Osteoblast (primary cell): ENCODE data around the gene CHURC1. TPM values are rescaled to one million over a fixed set of nuclear protein-coding genes. Genes with fewer than 3 reads are reported as not detected.

Experiments used
- DNase-seq: peaks from one replicate; pipeline ENCODE4 v3.0.0; 2011; ENCODE audit warnings: low spot score, mixed read lengths; ENCODE audit not compliant: insufficient read length; ENCODE audit errors: missing footprints
- H2AFZ ChIP-seq: 2 replicates; pipeline ENCODE4 v1.6.0; 2011; ENCODE audit warnings: mild to moderate bottlenecking, low read length
- H3K27ac ChIP-seq: 2 replicates; pipeline ENCODE4 v1.5.1; 2011; ENCODE audit warnings: mild to moderate bottlenecking, low read depth, low read length, moderate library complexity
- H3K27me3 ChIP-seq: 2 replicates; pipeline ENCODE4 v1.6.0; 2012; ENCODE audit warnings: mild to moderate bottlenecking, control low read depth, inconsistent platforms, low read length, moderate library complexity; ENCODE audit not compliant: insufficient read depth
- H3K36me3 ChIP-seq: 2 replicates; pipeline ENCODE4 v1.5.1; 2011; ENCODE audit warnings: mild to moderate bottlenecking, low read length, control low read depth, moderate library complexity; ENCODE audit not compliant: insufficient read depth
- H3K4me1 ChIP-seq: 2 replicates; pipeline ENCODE4 v1.5.1; 2011; ENCODE audit warnings: mild to moderate bottlenecking, low read length, control low read depth, moderate library complexity; ENCODE audit not compliant: insufficient read depth
- H3K4me2 ChIP-seq: 2 replicates; pipeline ENCODE4 v1.6.0; 2011; ENCODE audit warnings: mild to moderate bottlenecking, low read length; ENCODE audit not compliant: insufficient read depth
- H3K4me3 ChIP-seq: fragments of 200-600 bp; sonication (generic); 3 replicates; pipeline ENCODE4 v1.5.1; 2012; ENCODE audit warnings: mild to moderate bottlenecking, low read length, inconsistent platforms; ENCODE audit not compliant: insufficient read depth
- H3K79me2 ChIP-seq: 2 replicates; pipeline ENCODE4 v1.6.0; 2012; ENCODE audit warnings: mild to moderate bottlenecking, low read length, control low read depth, inconsistent platforms; ENCODE audit not compliant: insufficient read depth
- H3K9me3 ChIP-seq: 2 replicates; pipeline ENCODE4 v1.5.1; 2011; ENCODE audit warnings: low read depth, low read length, control low read depth
- H4K20me1 ChIP-seq: 2 replicates; pipeline ENCODE4 v1.6.0; 2012; ENCODE audit warnings: mild to moderate bottlenecking, low read length, control low read depth; ENCODE audit not compliant: insufficient read depth
- CTCF ChIP-seq: IDR thresholded peaks from 2 replicates; pipeline ENCODE4 v1.5.1; 2011; ENCODE audit warnings: mild to moderate bottlenecking, low read depth, low read length, moderate library complexity; ENCODE audit errors: extremely low read depth
- small RNA-seq: library from RNA; depleted of rRNA; stranded (forward); fragments of <200 nt; gene quantifications from one replicate; pipeline ENCODE3, GENCODE V24; 2012
- total RNA-seq: library from RNA; depleted of rRNA; stranded (reverse); fragments of >200 nt; gene quantifications from 2 replicates; pipeline ENCODE4 v1.2.3, GENCODE V29; 2012

Gene CHURC1
- total RNA-seq, 1 donor, result 79.6 TPM

DNA sequence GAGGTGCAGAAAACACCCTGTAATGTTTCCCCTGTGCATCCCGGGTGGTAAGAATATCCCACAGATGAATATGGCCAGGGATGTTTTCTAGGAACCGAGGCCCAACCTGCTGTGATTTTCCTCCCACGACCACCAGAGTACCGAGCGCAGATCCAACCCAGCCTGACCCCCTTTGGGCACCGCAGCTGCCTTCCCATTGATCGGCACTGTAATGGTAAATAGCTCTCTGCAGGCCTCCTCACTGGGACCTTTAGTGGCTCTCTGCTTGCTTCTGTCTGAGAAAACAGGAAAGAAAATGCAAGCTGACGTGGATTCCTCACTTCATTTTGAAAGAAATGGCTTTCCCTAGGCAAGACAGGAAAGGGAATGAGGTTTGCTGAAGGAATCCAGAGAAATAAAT lies 60.3 kb downstream of the CHURC1 start:
- H3K36me3 ChIP-seq, result no peaks in the 10 kb centered on the region
- DNase-seq, result no peak
- no peak overlapping the region for H2AFZ ChIP-seq
- TF ChIP-seq CTCF, result no peak
- H3K79me2 ChIP-seq, result no peaks in the 10 kb centered on the region
- H3K27ac ChIP-seq, result no peak overlapping the region
- no peak overlapping the region for H3K4me2 ChIP-seq
- no peaks in the 10 kb centered on the region for H4K20me1 ChIP-seq
- H3K4me3 ChIP-seq, result no peak overlapping the region
- no peaks in the 10 kb centered on the region for H3K9me3 ChIP-seq
- peaks cover 9% of the 10 kb centered on the region for H3K27me3 ChIP-seq
- H3K4me1 ChIP-seq, result peaks cover 5% of the 10 kb centered on the region

GRCh38 chr14:64979336-64980074 lies 65.2 kb downstream of the CHURC1 start:
- H3K27me3 ChIP-seq, result peaks cover 6% of the 10 kb centered on the region
- H4K20me1 ChIP-seq, result no peaks in the 10 kb centered on the region
- H3K27ac ChIP-seq, result no peak overlapping the region
- H3K4me2 ChIP-seq, result no peak overlapping the region
- H3K79me2 ChIP-seq, result no peaks in the 10 kb centered on the region
- DNase-seq, result no peak
- H3K36me3 ChIP-seq, result no peaks in the 10 kb centered on the region
- H2AFZ ChIP-seq, result no peak overlapping the region
- H3K4me1 ChIP-seq, result peaks cover 4% of the 10 kb centered on the region
- H3K9me3 ChIP-seq, result no peaks in the 10 kb centered on the region
- H3K4me3 ChIP-seq, result no peak overlapping the region
- TF ChIP-seq CTCF, result no peak

- Histone ChIP-seq H3K4me3 (peak overlapping the region; percentile 61), H3K9me3 (no peaks in the 10 kb centered on the region), H2AFZ (peak overlapping the region; percentile 19), H3K36me3 (no peaks in the 10 kb centered on the region), H4K20me1 (no peaks in the 10 kb centered on the region), H3K4me1 (peaks cover 14% of the 10 kb centered on the region), H3K79me2 (peaks cover 16% of the 10 kb centered on the region), H3K27ac (no peak overlapping the region), H3K27me3 (no peaks in the 10 kb centered on the region), H3K4me2 (peak overlapping the region; percentile 78)
- no peak for DNase-seq
- peak; percentile 79 for TF ChIP-seq CTCF
Measured at GRCh38 chr14:64983439-64984310, 69.4 kb downstream of the CHURC1 start.

Small RNA genes lying within 50 kb of the gene (small RNA-seq; reads per million reads assigned to genes)
- not detected for gene RPPH1-2P

Other genes with a start within 250 kb of the CHURC1 start
- gene PLEKHG3, start 210.0 kb upstream of the CHURC1 start, total RNA-seq, result 2.9 and 5.4 TPM in 2 replicates
- under 0.01 TPM in 1 of 2 replicates, not detected in the other for gene SPTB, start 34.5 kb upstream of the CHURC1 start, total RNA-seq
- not detected in 2 replicates for gene GPX2, start 28.3 kb downstream of the CHURC1 start, total RNA-seq
- 4.0 and 4.1 TPM in 2 replicates for gene RAB15, start 57.9 kb downstream of the CHURC1 start, total RNA-seq
- gene FNTB, start 72.4 kb downstream of the CHURC1 start, total RNA-seq, result 12.7 and 18.9 TPM in 2 replicates
- 66.6 and 72.8 TPM in 2 replicates for gene MAX, start 188.1 kb downstream of the CHURC1 start, total RNA-seq